Measurements from ENCODE around the gene PLA1A. TPM values are rescaled to one million over a fixed set of nuclear protein-coding genes. Genes with fewer than 3 reads are reported as not detected.

The PLA1A gene
- total RNA-seq, 1 donor from 2014 or later, result not detected

DNA sequence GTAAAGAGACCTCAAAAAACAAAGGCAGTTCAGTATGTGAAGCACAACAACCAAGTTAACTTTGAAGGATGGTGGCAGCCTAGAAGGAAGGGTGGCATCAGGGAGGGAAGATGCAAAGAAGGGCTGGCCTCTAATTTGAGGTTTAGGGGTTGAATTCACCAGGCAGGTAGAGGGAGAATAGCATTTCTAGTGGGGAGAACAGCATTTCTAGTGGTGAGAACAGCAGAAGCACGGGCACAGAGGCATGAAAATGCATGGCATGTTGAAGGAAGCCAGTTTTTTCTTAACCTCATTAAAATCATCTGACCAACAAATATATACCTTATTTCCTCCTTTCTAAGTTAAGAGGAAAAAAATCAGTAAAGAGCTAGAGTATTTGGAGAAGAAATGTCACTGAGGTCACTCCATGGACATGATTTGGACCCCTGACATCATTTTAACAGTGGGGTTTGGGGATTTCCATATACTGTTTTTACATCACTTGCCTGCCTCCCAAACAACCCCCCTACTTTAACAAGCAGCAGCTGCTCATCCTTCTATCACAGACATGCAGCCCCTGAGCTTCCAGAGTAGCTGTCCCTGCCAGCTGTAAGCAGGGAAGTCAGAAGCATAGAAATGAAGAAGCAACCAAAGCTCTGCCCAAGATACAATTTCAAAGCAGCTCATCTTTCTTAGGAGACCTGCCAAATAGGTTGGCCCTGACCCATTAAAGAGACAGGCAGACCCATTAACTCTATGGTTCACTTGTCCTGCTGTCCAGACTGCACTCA lies 65.1 kb downstream of the PLA1A start:
- H3K27ac Mint-ChIP-seq, result peak overlapping the region; percentile 57
- no peaks in the 10 kb centered on the region for H3K36me3 Mint-ChIP-seq
- no peaks in the 10 kb centered on the region for H3K9me3 Mint-ChIP-seq
- no peak for DNase-seq (ENCODE audit: low spot score in 2 of 2, unreplicated experiment in 2 of 2)
- H3K27me3 Mint-ChIP-seq (ENCODE audit: low read depth), result no peaks in the 10 kb centered on the region
- TF ChIP-seq, protein P1, sequence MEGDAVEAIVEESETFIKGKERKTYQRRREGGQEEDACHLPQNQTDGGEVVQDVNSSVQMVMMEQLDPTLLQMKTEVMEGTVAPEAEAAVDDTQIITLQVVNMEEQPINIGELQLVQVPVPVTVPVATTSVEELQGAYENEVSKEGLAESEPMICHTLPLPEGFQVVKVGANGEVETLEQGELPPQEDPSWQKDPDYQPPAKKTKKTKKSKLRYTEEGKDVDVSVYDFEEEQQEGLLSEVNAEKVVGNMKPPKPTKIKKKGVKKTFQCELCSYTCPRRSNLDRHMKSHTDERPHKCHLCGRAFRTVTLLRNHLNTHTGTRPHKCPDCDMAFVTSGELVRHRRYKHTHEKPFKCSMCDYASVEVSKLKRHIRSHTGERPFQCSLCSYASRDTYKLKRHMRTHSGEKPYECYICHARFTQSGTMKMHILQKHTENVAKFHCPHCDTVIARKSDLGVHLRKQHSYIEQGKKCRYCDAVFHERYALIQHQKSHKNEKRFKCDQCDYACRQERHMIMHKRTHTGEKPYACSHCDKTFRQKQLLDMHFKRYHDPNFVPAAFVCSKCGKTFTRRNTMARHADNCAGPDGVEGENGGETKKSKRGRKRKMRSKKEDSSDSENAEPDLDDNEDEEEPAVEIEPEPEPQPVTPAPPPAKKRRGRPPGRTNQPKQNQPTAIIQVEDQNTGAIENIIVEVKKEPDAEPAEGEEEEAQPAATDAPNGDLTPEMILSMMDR (IDR thresholded peaks at IDR 0.05; ENCODE audit: unreplicated experiment), result no peak
- peaks cover 31% of the 10 kb centered on the region for H3K4me1 Mint-ChIP-seq
- no peak overlapping the region for H3K4me3 Mint-ChIP-seq

DNA sequence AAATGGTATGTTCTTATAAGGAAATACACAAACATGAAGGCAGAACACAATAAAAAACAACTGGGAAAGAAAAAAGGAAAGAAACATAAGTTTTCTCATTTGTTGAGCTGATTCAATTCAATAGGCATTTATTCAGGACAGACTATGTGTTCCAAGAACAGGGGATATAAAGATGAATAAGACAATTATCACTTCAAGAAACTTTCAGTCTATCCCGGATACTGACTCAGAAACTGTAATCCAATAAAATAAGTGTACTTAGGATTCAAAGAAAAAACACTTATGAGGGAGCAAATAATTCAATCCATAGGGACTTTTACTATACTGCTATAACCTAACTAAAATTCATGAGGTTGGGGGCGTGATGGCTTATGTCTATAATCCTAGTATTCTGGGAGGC lies 66.2 kb downstream of the PLA1A start:
- H3K36me3 Mint-ChIP-seq, result no peaks in the 10 kb centered on the region
- TF ChIP-seq, protein P1 (IDR thresholded peaks at IDR 0.05; ENCODE audit: unreplicated experiment), result no peak
- peaks cover 31% of the 10 kb centered on the region for H3K4me1 Mint-ChIP-seq
- no peaks in the 10 kb centered on the region for H3K27me3 Mint-ChIP-seq (ENCODE audit: low read depth)
- no peak overlapping the region for H3K4me3 Mint-ChIP-seq
- no peaks in the 10 kb centered on the region for H3K9me3 Mint-ChIP-seq
- peak overlapping the region; percentile 80 for H3K27ac Mint-ChIP-seq
- no peak for DNase-seq (ENCODE audit: low spot score in 2 of 2, unreplicated experiment in 2 of 2)

- TF ChIP-seq, protein P1 (IDR thresholded peaks at IDR 0.05; ENCODE audit: unreplicated experiment), result no peak
- H3K4me3 Mint-ChIP-seq, result no peak overlapping the region
- no peak for DNase-seq (ENCODE audit: low spot score in 2 of 2, unreplicated experiment in 2 of 2)
- no peaks in the 10 kb centered on the region for H3K27me3 Mint-ChIP-seq (ENCODE audit: low read depth)
- no peaks in the 10 kb centered on the region for H3K9me3 Mint-ChIP-seq
- H3K36me3 Mint-ChIP-seq, result no peaks in the 10 kb centered on the region
- H3K4me1 Mint-ChIP-seq, result peaks cover 31% of the 10 kb centered on the region
- peak overlapping the region; percentile 80 for H3K27ac Mint-ChIP-seq
Observed at GRCh38 chr3:119664370-119664769, 66.7 kb downstream of the PLA1A start.

- peak overlapping the region; percentile 80 for H3K27ac Mint-ChIP-seq
- no peak overlapping the region for H3K4me3 Mint-ChIP-seq
- H3K36me3 Mint-ChIP-seq, result no peaks in the 10 kb centered on the region
- H3K4me1 Mint-ChIP-seq, result peaks cover 31% of the 10 kb centered on the region
- no peak for DNase-seq (ENCODE audit: low spot score in 2 of 2, unreplicated experiment in 2 of 2)
- no peaks in the 10 kb centered on the region for H3K9me3 Mint-ChIP-seq
- TF ChIP-seq, protein P1 (IDR thresholded peaks at IDR 0.05; ENCODE audit: unreplicated experiment), result no peak
- no peaks in the 10 kb centered on the region for H3K27me3 Mint-ChIP-seq (ENCODE audit: low read depth)
Observed at GRCh38 chr3:119664850-119665379, 67.2 kb downstream of the PLA1A start.

- DNase-seq (ENCODE audit: low spot score in 2 of 2, unreplicated experiment in 2 of 2), result no peak
- TF ChIP-seq, protein P1 (IDR thresholded peaks at IDR 0.05; ENCODE audit: unreplicated experiment), result no peak
- H3K9me3 Mint-ChIP-seq, result no peaks in the 10 kb centered on the region
- H3K36me3 Mint-ChIP-seq, result peaks cover 3% of the 10 kb centered on the region
- no peaks in the 10 kb centered on the region for H3K27me3 Mint-ChIP-seq (ENCODE audit: low read depth)
- no peak overlapping the region for H3K27ac Mint-ChIP-seq
- peaks cover 26% of the 10 kb centered on the region for H3K4me1 Mint-ChIP-seq
- H3K4me3 Mint-ChIP-seq, result no peak overlapping the region
Observed at GRCh38 chr3:119665954-119666559, 68.4 kb downstream of the PLA1A start.

Data from mesothelial cell of epicardium (in vitro differentiated cells).